Measurements from ENCODE around the gene CORO1C. TPM values are rescaled to one million over a fixed set of nuclear protein-coding genes. Genes with fewer than 3 reads are reported as not detected.

Gene CORO1C
- total RNA-seq, 1 experiment from 2014 or later = 47.3 TPM

DNA sequence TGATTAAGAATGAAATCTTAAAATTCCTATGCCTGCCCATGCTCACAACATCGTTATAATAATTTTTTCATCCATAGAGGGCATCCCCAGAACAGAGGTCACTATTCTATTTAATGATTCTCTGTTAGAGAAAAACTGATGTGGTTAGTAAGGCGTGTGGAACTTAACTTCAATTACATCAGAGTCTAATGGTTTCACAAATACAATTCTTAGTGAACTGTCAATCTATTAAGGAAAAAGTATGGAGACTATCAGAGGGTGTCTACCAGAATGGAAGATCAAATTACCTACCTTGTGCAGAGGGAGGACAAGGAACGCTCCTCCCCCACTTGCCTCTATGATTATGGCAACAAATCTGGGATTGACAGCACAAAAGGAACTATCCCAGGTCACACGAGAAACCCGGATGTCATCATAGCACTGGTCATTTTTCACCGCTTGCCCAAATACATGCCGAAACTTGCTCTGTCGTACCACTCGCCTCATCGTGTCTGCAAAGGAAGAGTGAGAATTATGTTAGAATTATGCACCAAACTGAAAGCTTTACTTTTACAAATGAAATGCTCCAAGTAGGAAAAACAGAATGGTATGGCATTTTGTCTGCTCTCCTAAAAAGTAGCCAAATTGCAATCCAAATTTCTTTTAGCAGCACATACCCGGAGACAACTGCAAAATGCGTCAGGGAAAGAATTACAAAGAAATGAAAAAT is 30.3 kb downstream of the CORO1C start:
- no peak for DNase-seq (ENCODE audit: extremely low read depth, low read depth)

DNA sequence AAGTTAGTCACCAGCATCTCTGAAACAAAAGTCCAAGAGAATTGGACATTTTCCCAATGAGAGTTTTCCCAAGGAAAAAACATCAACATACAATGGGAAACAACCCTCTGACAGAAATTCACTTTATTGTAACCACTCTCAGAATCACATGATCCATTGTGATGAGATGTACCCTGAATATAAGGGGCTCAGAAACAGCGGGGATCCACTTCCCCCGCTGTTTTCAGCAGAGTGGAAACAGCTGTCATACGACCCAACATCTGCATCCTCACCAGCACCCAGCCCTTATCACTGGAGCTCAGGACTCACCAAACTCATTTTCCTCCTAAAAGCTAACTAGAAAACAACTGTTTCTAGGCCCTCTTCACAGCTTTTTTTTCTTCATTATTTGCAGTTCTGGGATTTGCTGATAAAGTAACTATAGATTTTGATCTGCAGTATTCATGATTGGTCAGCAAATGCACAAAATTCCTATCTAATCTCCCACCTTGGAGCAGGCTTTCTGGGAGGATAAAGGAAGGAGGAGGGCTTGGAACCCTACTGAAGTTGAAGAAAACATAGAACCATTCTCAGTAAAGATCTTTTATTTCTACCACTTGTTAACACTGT is 31.3 kb downstream of the CORO1C start:
- DNase-seq (ENCODE audit: extremely low read depth, low read depth) = no peak

DNA sequence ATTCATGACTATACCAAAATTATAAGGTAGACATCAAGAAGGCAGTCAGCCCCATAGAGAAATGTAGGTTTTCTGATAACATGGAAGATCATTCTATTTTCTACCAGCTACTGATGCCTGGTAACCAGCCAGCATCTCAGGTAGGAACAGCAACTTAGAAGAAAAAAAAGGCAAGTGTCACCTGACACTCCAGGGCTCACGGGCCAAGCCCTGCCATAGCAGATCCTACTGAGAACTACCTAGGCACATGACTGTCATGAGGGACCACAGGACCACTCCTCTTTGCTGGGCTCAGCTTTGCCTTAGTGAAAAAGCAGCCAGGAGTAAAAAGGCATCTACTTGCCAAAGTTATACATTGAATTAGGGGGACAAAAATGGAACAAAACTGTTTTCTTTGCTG is 33.4 kb downstream of the CORO1C start:
- no peak for DNase-seq (ENCODE audit: extremely low read depth, low read depth)

DNA sequence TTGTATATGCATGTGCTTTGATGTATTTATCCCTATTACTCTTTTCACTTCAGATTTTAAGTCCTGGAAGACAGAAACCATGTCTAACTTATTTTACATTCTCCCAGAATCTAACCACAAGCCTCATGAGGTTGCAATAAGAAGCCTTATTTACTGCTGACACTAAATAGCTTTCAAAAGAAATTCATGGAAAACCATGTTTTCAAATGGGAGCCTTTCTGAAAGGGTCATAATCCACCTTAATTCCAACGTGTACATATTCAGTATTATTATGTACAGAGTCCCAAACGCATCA is 34.4 kb downstream of the CORO1C start:
- DNase-seq (ENCODE audit: extremely low read depth, low read depth) = no peak

DNA sequence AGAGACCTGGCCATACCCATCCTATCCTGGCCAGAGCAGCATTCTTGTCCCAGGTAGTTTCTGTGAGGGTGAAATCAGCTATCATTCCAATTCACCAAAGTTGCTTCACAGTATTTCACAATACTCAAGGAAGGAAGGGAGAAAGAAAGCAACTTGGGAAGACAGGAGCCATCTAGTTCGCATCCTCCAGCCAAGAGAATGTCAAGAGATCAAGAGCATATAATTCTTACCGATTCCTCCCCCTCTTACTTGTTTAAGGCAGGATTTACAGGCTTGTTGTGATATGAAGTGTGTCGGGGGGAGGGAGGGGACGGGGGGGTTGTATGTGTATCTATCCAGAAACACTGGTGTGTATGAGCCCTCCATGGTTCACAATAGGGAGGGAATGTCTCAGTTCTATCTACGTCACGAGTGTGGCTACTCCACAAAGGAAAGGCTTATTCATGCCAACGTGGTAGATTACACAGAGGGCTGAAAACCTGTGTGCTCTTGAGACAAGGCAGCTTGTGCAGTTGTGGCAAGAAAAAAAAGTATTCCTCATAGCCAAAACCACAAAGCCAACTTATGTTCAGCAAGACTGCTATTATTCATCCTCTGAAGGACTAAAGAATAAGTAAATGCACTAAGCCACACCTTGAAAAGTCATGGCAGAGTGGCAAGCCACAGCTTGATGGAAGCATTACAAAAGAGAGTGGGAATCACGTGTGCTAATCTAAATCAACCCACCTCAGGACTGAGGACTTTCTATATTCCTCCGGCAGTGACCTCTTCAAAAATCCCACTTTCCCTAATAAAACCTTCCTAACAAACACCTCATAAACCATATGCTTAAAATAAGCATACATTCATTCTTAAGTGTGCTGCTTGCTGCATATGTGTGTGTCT is 35.0 kb downstream of the CORO1C start:
- no peak for DNase-seq (ENCODE audit: extremely low read depth, low read depth)

DNA sequence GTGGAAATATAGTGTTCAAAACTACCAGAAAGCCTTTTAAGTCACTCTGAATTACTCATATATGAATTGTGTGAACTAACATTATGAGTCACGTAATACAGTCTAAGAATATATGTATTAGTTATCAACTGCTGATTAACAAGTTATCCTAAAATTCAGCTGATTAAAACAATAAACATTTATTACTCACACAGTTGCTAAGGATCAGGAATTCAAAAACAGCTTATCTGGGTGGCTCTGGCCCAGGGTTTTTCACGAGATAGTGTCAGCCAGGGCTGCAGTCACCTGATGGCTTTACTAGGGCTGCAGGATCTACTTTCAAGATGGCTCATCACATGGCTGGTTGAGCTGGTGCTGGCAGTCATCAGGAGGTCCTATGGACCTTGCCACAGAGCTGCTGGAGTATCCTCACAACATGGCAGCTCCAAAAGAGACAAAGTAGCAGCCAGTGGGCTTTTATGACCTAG is 36.5 kb downstream of the CORO1C start:
- no peak for DNase-seq (ENCODE audit: extremely low read depth, low read depth)

DNA sequence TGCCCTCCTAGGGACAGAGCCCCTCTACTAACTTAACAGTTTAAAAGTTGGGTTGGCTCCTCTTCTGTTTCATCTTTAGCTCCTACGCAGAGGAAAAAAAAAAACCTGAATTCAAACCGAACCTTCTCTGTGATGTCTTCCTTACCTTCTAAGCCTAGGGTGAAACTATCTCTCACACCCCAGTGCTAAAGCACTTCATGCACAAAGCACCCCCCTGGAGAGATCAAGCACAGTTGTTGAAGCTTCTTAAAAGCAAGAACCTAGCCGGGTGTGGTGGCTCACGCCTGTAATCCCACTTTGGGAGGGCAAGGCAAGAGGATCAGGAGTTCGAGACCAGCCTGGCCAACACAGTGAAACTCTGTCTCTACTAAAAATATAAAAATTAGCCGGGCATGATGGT is 37.6 kb downstream of the CORO1C start:
- no peak for DNase-seq (ENCODE audit: extremely low read depth, low read depth)

DNA sequence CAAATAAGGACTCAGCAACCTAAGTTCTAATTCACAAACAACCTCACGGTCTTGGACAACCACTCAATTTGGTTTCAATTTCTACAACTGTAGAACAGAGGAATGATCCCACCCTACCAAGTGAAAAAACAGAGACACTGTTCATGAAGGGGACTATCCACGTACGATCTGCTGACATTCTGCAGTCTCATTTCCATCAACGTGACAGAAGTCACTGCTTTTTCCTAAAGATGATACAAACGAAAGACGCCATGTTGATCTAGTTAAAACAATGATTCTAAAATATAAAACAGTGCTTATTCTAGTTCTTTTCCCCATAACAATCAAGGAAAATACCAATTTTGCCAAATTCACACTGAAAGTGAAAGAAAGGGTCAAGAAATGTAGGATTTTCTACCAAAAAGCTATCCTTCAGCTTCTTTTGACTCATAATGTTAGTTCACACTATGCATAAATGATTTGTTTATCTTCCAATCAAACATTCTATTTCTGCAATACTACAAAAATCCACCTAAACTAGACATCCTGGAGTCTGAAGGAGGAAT is 38.1 kb downstream of the CORO1C start:
- DNase-seq (ENCODE audit: extremely low read depth, low read depth) = no peak

DNA sequence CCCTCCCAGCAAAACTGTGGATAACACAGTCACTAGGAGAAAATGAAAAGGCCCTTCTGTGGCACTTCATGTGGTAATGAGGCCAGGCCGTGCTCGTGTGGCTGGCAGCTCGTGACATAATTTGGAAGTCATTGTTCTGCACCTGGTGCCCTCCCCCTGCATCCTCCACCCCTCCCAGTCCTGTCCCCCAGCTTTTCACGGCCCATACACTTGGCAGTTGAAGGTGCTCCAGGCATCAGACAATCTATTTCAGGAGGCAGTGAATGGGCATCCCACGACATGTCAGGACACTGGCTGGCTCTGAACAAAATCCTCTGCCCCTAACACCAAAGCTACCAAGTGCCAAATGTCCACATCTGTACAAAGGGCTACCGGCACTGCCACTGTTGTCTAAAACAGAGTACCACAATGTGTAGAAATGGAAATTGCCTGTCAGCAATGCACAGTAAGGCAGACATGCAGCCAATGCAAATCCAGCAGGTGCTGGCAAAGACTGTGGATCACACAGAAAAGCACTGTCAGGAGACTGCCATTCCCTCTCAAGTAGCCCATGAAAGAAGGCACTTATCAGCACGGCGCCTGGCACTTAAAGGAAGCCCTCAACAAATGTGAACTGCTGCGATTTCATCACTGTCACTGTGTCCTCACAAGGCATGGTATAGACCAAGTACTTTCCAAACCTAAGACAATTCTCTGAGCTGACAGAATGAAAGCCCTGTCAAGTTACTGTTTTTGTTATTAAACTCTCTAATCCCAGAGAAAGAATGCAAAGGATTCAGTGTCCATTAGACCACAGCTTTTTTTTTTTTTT is 39.1 kb downstream of the CORO1C start:
- no peak for DNase-seq (ENCODE audit: extremely low read depth, low read depth)

DNA sequence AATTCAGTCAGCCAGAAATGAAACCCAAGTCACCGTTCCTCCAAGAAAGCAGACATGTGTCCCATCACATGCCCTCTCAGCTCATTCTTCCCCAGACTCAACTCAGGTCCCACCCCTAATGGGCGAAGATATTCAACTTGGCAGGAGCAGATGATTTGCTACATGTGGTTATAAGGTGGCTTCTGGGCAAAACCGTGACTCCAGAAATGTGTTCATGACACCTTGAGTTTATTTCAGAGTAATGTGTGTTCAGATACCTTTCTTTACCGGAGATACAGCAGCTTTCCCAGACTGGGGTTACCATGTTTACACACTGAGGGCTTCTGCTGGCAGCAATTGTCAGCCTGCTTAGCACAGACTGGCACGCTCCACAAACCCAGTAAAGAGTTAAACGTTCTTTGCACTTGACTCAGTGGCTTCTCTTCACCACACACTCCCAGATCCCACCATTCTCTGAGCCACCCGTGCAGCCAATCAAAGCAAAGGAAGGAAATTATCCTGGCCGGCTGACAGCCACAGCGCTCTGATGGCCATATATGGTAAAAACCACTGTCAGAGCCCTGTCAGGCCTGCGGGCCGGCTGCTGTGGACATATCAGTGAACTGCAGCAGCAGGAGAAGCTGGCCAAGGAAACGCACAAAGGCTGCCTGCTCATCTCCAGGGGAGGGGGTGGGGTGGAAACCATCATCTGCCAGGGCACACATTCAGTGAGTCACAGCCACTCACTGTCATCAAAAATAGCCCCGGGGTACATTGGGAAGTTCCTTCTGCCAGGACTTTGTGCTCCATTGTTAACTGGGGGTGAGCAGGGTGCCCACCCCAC is 39.9 kb downstream of the CORO1C start:
- peak; percentile 95 for DNase-seq (ENCODE audit: extremely low read depth, low read depth)

DNA sequence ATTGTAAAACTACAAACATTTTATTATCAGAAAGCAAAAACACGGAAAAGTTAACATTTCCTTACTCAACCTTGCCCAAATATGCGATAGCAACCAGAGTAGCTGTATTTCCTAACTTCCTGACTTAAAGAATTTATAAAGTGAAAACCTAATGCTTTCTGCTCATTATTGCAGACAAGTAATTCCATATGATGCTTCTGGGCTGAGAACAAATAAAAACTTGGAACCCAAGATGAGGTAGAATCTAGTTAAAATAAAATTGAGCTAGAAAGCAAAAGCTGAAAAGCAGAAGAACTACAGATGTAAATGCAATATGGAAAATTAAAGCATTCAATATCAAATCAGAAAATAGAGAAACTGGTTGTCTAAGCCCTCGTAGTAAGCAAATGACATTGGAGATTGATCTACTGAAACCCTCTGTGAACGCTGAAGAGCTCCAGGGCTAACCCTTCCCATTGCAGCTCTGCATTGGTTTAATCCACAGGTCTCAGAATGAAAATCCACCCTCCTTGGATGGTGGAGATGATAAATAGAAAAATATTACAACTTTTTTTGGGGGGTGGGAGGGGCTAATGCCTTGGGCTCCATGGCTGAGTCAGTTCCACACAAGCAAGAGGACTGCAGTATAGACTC is 40.7 kb downstream of the CORO1C start:
- no peak for DNase-seq (ENCODE audit: extremely low read depth, low read depth)

DNA sequence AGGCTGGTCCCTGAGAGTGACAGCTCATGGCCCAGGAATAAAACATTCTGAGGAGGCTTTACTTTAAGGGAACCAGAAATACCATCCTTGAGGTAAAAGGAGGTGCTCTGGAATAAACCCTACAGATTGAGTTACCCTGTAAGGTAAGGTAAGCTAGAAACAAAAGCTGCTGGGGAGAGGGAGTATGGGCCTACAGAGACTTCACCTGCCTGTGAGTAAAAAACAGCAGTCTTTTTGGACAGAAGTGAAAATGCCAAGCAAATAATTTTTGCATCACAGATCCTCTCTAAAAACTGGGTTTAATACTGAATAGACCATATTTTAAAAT is 41.2 kb downstream of the CORO1C start:
- DNase-seq (ENCODE audit: extremely low read depth, low read depth) = no peak

DNA sequence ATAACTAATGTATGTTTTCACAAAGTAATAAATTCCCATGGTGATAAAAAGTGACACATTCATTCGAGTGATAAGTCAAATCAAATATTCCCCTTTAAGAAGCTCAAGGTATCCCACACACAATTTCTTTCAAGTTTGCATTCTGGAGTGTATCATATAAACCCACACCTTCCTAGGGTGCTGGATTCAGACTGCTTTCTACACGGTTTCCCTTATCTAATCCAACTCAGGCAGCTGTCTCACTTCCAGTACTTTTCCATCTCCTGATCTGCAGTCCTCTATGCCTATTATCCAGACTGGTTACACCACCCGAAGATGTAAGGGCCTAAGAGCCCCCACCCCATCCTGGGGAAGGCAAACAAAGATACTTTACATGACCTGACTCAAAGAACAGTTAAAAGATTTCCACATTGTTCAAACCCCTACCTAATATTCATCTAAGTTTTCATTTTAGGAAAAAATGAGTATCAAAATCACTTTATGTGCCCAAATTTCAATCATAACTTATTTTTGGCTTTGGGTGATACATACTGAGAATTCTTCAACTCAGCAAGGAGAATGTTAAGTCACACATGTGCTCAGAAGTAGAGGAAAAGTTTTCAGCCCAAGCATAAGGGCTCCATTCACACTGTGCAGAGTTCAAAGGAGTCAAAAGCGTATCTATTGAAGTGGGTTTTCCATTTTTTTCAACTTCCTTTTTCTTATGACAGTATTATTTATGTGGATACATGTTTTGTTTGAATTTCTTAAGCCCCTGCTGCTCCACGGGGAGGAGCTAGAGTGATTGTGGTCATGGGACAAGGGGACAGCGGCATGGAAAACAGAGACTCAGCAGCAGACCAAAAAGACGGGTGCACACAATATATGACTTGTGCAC is 41.8 kb downstream of the CORO1C start:
- DNase-seq (ENCODE audit: extremely low read depth, low read depth) = peak; percentile 15

DNA sequence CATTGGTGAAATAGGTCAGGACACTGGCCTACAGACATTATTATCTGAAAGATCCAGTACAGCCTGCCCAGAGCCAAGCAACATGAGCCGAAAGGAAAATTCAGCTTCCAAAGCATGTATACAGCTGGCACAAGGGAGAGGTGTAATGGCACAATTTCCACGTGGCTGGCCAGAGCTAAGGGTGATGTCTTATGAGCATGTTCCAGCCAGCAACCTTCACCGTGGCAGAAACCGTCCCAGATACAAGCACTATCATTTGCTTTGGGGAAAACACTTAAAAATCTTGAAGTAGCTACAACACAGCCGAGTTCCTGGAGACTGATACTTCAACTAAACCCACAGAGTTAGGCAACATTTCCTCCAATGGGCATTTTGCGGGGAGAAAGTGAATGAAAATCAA is 44.5 kb downstream of the CORO1C start:
- DNase-seq (ENCODE audit: extremely low read depth, low read depth) = no peak

DNA sequence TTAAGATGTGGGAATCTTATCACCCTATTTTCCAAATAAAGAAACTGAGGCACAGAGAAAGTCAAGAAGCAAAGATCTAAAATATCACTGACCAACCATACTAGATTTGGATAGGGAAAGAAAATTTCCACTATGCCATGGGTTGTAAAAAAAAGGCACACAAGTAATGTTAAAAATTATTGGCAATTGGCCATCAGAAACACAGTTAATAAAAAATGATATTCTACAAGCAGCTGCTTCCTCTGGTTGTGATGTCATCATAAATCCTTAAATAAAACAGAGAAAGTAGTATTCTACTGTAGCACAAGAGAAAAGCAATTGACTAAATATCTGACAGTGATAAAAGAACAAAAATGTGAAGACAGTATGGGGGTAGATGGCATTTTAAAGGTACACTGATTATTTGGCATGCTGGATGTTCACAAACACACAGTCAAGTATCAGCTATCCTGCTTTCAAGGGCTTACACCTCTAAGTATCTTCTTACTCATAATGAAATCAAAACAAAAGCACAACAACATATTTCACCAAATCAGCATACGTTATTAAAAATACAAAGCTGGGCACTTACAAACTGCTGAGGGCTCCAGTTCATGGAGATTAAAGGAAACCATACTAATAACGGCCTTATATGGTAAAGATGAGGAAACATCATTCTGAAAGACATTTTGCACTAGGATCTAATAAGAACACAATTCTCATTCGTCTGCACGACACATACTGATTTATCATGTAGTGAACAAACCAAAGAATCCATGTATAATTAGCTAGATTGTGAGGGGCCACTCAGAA is 45.7 kb downstream of the CORO1C start:
- DNase-seq (ENCODE audit: extremely low read depth, low read depth) = no peak

DNA sequence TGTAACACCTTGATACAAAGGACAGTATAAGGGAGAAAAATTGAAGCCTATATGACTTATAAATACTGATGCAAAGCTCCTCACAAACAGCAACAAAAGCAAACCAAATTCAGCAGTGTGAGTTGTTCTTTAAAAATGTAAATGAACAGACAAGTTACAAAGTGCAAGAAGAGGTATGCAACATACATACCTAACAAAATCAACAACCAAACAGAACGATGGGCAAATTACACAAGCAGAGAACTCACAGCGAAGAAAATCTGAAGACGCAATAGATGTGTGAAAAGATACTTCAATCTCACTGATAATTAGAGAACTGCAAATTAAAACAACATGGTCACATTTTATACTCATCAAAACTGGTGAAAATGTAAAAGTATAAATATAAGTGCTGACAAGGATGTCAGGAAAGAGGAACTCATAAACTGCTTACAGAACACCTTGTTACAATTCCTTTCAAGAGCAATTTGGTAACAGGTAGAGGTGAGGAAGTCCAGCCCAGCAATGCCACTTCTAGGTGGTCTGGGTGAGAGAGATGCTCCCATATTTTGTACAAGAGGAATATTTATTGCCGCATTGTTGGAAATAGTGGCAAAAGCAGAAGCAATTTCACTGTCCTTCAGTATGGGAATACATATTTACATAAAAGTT is 47.3 kb downstream of the CORO1C start:
- DNase-seq (ENCODE audit: extremely low read depth, low read depth) = no peak

DNA sequence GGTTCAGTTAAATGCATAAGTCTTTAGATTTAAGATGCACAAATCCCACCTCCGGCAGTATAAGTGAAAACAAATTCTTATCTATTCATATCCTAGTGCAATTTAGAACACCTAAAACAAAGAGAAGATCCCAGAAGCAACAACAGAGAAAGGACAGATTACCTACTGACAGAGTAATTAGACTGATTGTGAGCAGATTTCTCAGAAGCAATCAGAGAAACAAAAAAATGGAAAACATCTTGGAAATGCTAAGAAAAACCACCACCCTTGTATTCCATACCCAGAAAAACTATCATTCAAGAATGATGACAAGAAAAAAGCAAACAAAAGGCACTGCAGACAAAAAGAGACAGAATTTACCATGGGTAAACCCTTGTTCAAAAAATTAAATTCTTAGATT is 50.0 kb downstream of the CORO1C start:
- DNase-seq (ENCODE audit: extremely low read depth, low read depth) = no peak

All from NCI-H460 (cell line).